HG02938 (cell line): Measurements from ENCODE around the gene SRSF1.
"Not testable (repeated sequence)": the region's sequence is repeated elsewhere in the genome, so short reads cannot be mapped to it uniquely, and the experiment has no call there.

Experiments used
- ATAC-seq: cut with Tn5 transposase; IDR thresholded peaks from one replicate; pipeline ENCODE4 v1.9.1; 2021; ENCODE audit warnings: mild to moderate bottlenecking, moderate library complexity; ENCODE audit not compliant: unreplicated experiment

The SRSF1 gene

GRCh38 chr17:57991537-57991936, 15.5 kb downstream of the SRSF1 start:
- no peak for ATAC-seq

DNA sequence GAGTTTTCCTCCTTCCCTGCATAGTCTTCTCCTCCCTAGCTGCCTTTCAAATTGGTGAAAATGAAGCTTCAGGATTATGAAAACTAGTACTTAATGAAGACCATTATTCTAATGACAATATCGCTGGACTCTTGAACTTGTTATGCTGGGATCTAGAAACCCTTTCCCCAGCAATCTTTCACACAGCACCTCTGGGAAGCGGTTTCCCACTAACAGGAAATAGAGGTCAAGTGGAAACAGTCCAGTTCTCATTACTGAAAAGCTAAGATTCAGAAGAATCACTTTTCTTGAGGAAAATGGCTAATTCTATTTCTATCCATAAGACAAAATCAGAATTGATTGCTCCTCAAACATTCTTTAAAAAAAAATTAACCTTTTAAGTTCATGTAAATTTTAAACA, 17.0 kb downstream of the SRSF1 start:
- ATAC-seq: no peak

- peak; percentile 53 for ATAC-seq
These were observed 18.5 kb downstream of the SRSF1 start for GRCh38 chr17:57988301-57989250.

GRCh38 chr17:57987581-57988300, 19.3 kb downstream of the SRSF1 start, which contains the start of gene VEZF1:
Gene VEZF1, minus strand, starts transcription at chr17:57988254. Its CDS starts 143 bp downstream, at chr17:57988111.
- ATAC-seq: peak; percentile 57

- ATAC-seq: peak; percentile 10
These were observed 20.0 kb downstream of the SRSF1 start for GRCh38 chr17:57986841-57987580.

DNA sequence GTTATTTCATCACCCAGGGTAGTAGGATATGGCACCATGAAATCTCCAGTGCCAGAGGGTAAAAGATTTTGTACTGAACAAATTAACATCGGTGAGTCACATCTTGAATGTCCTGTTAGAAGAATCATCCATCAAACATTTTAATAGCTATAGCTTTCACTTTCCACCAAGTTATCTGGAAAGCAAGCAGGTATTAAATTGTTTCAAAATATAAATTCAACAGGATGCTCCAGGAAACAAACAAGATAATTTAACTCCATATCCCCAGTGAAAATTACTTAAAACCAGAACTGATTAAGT, 21.4 kb downstream of the SRSF1 start:
- no peak for ATAC-seq

- no peak for ATAC-seq
These were observed 21.9 kb downstream of the SRSF1 start for GRCh38 chr17:57984936-57985674.

GRCh38 chr17:57984261-57984890, 22.7 kb downstream of the SRSF1 start:
- ATAC-seq: no peak

DNA sequence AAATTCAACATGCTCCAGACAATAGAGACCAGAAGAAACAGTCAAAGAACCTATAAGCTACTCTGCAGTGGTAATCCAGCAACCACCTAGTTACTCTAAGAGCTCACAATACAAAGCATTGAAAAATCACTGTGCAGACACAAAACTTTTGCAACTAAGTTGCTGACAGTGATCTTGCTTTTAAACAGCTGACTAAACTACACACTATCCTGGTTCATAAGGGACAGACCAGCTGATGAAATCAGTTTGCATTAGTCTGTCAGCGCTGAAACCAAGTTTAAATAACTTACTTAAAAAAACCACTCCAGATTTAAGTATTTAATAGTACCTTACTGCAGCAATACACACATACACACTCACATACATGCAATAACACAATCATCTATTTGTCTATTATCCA, 23.6 kb downstream of the SRSF1 start:
- no peak for ATAC-seq

DNA sequence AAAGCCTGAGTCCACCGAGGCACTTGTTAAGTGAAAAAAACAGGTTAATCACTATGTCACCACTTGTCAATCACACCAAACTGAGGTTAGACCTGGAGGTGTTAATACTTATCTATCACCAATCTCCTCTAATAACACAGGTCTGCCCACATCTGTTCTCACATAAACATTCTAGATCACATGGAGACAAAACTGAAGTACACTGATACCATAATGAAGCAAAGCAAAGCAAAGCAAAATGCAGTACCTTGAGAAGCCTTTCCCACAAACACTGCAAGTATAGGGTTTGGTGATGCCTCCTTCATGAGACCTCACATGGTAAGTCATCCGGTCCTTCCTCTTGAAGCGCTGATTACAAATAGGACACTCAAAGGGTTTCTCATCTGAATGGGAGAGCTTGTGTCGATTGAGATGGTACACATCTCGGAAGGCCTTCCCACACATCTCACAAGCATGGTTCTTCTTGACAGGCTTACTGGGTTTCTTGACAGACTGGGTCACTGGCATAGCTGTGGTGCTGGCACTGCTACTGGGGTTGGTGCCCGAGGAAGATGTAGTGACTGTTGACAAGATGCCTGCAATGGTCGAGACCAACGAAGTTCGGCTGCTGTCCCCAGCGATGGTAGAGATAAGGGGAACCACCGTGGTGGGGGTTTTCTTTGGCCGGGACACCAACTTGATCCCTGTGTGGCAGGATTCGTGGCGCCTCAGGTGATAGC, 24.4 kb downstream of the SRSF1 start:
- ATAC-seq: no peak

- no peak for ATAC-seq
These were observed 26.5 kb downstream of the SRSF1 start for GRCh38 chr17:57980522-57980921.

DNA sequence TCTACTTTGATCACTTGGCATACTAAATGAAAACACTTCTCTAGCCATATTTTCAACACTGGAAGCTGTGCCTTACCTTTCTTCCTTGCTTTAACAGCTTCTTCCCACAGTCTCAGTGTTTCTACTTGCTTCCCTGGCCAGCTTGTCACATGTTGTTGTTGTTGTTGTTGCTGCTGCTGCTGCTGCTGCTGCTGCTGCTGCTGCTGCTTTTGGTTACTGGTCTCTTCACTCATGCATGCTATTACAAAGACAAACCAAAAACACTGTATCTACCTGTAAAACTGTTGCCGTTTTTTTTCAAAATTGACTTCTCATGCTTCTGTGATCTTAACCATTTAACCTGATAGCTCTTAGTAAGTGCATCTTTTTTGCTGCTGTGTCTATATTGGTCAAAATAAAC, 28.0 kb downstream of the SRSF1 start:
- no peak for ATAC-seq

DNA sequence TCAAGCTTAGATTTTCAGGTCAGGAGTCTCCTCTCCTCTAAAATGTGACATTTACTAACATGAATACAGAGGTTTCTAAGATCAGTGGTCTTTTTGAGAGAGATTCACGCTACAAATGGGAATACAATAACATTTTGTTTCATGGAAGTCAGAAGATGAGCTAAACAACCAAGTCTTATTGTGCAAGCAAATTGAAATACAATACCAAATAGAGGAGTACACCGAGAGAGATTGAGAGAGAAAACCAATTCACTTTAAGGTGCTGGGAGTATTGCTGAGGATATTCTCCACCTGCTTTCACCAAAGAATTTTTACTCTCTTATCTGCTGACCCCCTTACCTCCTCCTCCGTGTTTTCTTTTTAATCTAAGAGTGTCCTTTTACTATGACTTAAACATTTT, 30.5 kb downstream of the SRSF1 start:
- ATAC-seq: no peak

DNA sequence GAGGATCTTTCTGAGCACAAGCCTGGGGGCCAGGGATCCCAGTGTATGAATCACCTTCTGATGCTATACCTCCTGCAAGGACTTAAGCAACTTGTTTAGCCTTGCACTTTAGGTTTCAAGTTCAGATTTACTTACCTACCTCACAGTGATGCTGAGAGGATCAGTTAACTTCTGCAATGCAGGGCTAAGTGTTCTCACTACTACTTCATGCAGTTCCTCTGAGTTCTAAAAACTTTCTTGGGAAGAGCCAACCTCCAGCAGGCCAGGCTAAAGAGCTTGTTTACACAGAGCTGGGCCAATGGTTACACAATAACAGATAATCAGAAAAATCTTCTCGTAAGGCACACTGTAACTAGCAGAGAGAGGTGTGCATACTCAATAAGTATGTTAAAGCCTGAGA, 32.0 kb downstream of the SRSF1 start:
- ATAC-seq: no peak

DNA sequence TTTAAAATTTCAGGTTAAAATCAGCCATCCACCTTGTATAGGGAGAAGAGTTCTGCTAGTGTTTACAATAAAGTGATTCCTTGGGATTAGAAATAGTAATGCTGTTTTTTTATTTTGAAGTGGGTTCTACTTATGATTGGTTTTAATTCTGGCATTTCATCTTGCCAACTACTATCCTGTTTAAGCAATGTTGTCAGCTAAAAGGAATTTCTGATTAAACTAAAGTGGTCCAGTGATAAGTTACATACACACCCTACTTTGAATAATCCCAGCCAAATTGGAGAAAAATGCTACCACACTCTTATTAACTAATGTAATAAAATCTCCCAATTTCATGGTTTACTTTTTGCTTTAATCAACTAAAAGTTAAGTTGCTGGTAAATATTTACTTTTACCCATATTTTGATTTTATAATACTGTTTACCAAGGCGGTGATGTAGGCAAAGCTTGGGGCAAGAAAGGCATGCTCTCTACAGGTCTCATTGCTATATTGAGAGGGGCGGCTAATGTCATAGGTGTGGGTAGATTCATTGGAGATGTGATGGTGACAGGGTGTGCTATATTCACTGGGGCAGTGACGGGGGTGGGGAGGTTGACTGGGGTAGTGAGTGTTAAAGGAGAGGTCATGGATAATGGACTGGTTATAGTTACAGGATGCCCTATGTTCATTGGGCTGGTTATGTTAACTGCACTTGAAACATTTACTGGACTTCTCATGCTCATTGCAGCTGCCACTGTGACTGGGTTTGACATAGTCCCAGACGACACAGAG, 32.8 kb downstream of the SRSF1 start:
- not testable (repeated sequence) for ATAC-seq

- no peak for ATAC-seq
These were observed 34.9 kb downstream of the SRSF1 start for GRCh38 chr17:57972151-57972550.

GRCh38 chr17:57971572-57971971, 35.5 kb downstream of the SRSF1 start:
- ATAC-seq: no peak

DNA sequence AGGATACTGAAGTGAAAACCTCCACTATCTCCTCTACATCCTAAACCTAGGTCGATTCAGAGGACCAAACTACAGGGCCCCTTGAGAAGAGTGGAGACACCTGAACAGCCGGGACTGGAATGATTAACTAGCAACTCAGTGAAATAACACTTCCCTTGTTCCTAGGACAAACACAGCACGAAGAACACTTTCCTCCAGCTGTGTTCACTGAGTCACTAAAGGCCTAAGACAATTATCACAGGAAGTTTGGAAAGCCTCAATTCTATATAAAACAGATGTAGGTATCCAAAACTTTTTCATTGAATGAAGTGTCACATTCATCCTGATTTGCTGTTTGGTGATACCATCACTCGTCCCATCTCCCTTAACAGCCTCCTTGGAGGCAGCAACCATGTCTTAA, 36.3 kb downstream of the SRSF1 start:
- no peak for ATAC-seq

DNA sequence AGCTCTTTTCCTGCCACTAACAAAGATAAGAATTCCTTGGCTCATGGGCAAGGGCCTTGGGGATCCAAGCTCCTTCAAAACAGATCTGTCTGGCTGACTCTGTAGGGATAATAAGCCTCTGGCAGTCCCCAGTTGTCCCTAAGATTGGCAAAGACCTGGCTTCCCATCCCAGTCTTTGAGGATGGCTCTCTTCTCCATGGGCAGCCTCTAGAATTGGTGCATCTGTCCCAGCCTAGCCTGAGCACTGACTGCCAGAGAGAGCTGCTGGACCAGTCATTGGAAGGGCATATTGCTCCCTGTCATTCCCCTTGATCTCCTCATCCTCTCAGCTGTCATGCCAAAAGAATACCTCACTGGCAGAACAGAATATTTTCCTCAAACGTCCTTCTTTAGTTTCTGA, 38.6 kb downstream of the SRSF1 start:
- ATAC-seq: no peak
